HEK293T (cell line): Measurements from ENCODE around the gene MYL6B.

ENCODE experiments used
- ELF4 ChIP-seq: fragments of 450-650 bp; IDR thresholded peaks from 2 replicates; pipeline ENCODE4 v1.6.1; 2017; ENCODE audit warnings: antibody characterized with exemption
- FOXA1 ChIP-seq: fragments of 450-650 bp; IDR thresholded peaks from 2 replicates; pipeline ENCODE4 v1.6.1; 2016; ENCODE audit warnings: mild to moderate bottlenecking
- HDGF ChIP-seq: fragments of 450-650 bp; IDR thresholded peaks from 2 replicates; pipeline ENCODE4 v1.6.1; 2017; ENCODE audit warnings: antibody characterized with exemption, borderline replicate concordance
- LEF1 ChIP-seq: fragments of 450-650 bp; IDR thresholded peaks from 2 replicates; pipeline ENCODE4 v1.6.1; 2017; ENCODE audit warnings: mild to moderate bottlenecking, borderline replicate concordance
- NFRKB ChIP-seq: fragments of 450-650 bp; IDR thresholded peaks from 2 replicates; pipeline ENCODE4 v1.6.1; 2016; ENCODE audit warnings: mild to moderate bottlenecking, moderate library complexity
- PKNOX1 ChIP-seq: fragments of 450-650 bp; IDR thresholded peaks from 2 replicates; pipeline ENCODE4 v1.6.1; 2016
- SUZ12 ChIP-seq: fragments of 450-650 bp; IDR thresholded peaks from 2 replicates; pipeline ENCODE4 v1.6.1; 2016; ENCODE audit warnings: mild to moderate bottlenecking

- TF ChIP-seq SUZ12 = no peak
- TF ChIP-seq ELF4 = no peak
- TF ChIP-seq HDGF = no peak
- TF ChIP-seq NFRKB = no peak
- no peak for TF ChIP-seq PKNOX1
- TF ChIP-seq LEF1 = no peak
- TF ChIP-seq FOXA1 = no peak
These were observed 13.0 kb downstream of the MYL6B start for GRCh38 chr12:56165369-56165768.
